Activated CD8-positive, alpha-beta T cell treated with anti-CD3 and anti-CD28 coated beads, Interleukin-2, amount 10 ng/mL, durations not matched to agents 7 days and 5 days (primary cell): ENCODE measurements around the gene CABYR. TPM values are rescaled to one million over a fixed set of nuclear protein-coding genes. Genes with fewer than 3 reads are reported as not detected.
A peak's percentile ranks its signal among the peaks of the same experiment; 100 is the strongest.

Experiments used
- ATAC-seq: fragments of 150-1000 bp; cut with Tn5 transposase; one replicate; pipeline ENCODE4 v1.10.0; 2021; ENCODE audit warnings: moderate library complexity
- CTCF ChIA-PET: fragments of 350-600 bp; sonication (Branson Sonifier 250); formaldehyde crosslinking; loops from one replicate; lab custom pipeline; 2021; ENCODE audit warnings: antibody characterized with exemption; lab: Charles Lee
- POLR2A ChIA-PET: fragments of 350-600 bp; sonication (Branson Sonifier 250); formaldehyde crosslinking; loops from one replicate; lab custom pipeline; 2021; ENCODE audit warnings: antibody characterized with exemption; lab: Charles Lee
- DNase-seq: peaks from one replicate; pipeline ENCODE4 v3.0.0-alpha.2; 2020
- H3K27ac Mint-ChIP-seq: one replicate; pipeline ENCODE4 v1.8.0; 2021; ENCODE audit warnings: mild to moderate bottlenecking, mixed read lengths
- H3K27me3 Mint-ChIP-seq: one replicate; pipeline ENCODE4 v1.8.0; 2021; ENCODE audit warnings: low read depth, mixed read lengths
- H3K36me3 Mint-ChIP-seq: one replicate; pipeline ENCODE4 v1.8.0; 2021; ENCODE audit warnings: low read depth, mixed read lengths
- H3K4me1 Mint-ChIP-seq: one replicate; pipeline ENCODE4 v1.8.0; 2021; ENCODE audit warnings: low read depth, mixed read lengths
- H3K4me3 Mint-ChIP-seq: one replicate; pipeline ENCODE4 v1.8.0; 2021; ENCODE audit warnings: mild to moderate bottlenecking, mixed read lengths
- H3K9me3 Mint-ChIP-seq: one replicate; pipeline ENCODE4 v1.8.0; 2022; ENCODE audit warnings: mixed read lengths; ENCODE audit not compliant: insufficient read depth
- total RNA-seq, 2 experiments: library from RNA; stranded (reverse); gene quantifications; one replicate each; pipeline ENCODE4 v1.2.3, GENCODE V29; 2021

CABYR gene
- total RNA-seq, 2 experiments from 2014 or later = 0.97 to 1.1 TPM

DNA sequence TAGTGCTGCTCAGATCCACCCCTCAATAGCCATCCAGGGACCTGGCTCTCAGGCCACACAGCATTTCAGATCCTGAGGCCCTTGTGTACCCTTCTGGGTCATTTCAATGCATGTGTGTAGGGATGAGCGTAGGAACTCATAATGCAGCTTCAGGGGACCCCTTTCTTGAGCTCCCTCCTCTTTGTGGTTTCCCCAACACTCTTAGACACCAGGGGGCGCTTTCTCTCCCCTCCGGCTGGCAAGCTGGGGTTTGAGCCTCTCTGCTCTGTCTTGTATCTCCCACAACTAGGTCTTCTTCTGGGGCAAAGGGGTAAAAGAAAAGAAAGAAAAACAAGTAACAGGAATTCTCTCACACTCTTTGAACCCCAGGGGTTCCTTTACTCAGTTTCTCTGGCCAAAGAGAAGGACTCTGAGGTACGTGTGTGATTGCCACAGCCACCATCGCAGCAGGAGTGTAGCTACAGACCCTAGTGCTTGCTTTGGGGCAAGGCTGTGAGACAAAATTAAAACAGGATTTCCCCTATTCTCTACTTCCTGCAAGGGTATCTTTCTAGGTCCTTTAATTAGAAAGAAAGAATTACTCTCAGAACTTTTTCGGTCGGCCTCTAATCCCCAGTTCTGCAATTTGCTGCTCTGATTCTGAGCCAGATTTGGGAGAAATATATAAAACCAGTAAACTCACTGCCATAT lies 38.0 kb downstream of the CABYR start:
- H3K27ac Mint-ChIP-seq = no peak overlapping the region
- ATAC-seq (peak; percentile 30), DNase-seq (peak; percentile 58)
- no peaks in the 10 kb centered on the region for H3K9me3 Mint-ChIP-seq
- H3K4me3 Mint-ChIP-seq = no peak overlapping the region
- peaks cover 7% of the 10 kb centered on the region for H3K27me3 Mint-ChIP-seq
- H3K4me1 Mint-ChIP-seq = no peaks in the 10 kb centered on the region
- ChIA-PET CTCF (interaction anchor here (0.6 to 3.1 kb wide), 23 partner anchors 8 to 399 kb away, joined by 3 to 34 read pairs (median 4); partner anchors contain the start of gene HRH4), POLR2A (no interaction called here)
- H3K36me3 Mint-ChIP-seq = no peaks in the 10 kb centered on the region

GRCh38 chr18:24177499-24178133 lies 38.8 kb downstream of the CABYR start:
- DNase-seq (no peak), ATAC-seq (no peak)
- H3K27ac Mint-ChIP-seq = no peak overlapping the region
- no peak overlapping the region for H3K4me3 Mint-ChIP-seq
- POLR2A ChIA-PET = no interaction called here
- CTCF ChIA-PET = interaction anchor here (1.2 to 3.1 kb wide), 7 partner anchors 11 to 317 kb away, joined by 4 to 34 read pairs (median 5); no protein-coding TSS in a partner anchor
- no peaks in the 10 kb centered on the region for H3K36me3 Mint-ChIP-seq
- no peaks in the 10 kb centered on the region for H3K9me3 Mint-ChIP-seq
- no peaks in the 10 kb centered on the region for H3K4me1 Mint-ChIP-seq
- peaks cover 7% of the 10 kb centered on the region for H3K27me3 Mint-ChIP-seq

- ATAC-seq = no peak
- Mint-ChIP-seq H3K9me3 (no peaks in the 10 kb centered on the region), H3K27me3 (peaks cover 5% of the 10 kb centered on the region), H3K36me3 (no peaks in the 10 kb centered on the region), H3K4me3 (no peak overlapping the region), H3K27ac (no peak overlapping the region), H3K4me1 (no peaks in the 10 kb centered on the region)
- DNase-seq = no peak
- ChIA-PET CTCF (no interaction called here), POLR2A (no interaction called here)
Observed at GRCh38 chr18:24180048-24180447, 41.2 kb downstream of the CABYR start.

- H3K36me3 Mint-ChIP-seq = no peaks in the 10 kb centered on the region
- H3K27me3 Mint-ChIP-seq = peaks cover under 1% of the 10 kb centered on the region
- DNase-seq = no peak
- no peaks in the 10 kb centered on the region for H3K4me1 Mint-ChIP-seq
- no peak overlapping the region for H3K4me3 Mint-ChIP-seq
- H3K27ac Mint-ChIP-seq = no peak overlapping the region
- ChIA-PET CTCF (interaction anchor here (1.1 kb wide), 1 partner anchor 307 kb away, joined by 3 read pairs; no protein-coding TSS in a partner anchor), POLR2A (no interaction called here)
- no peak for ATAC-seq
- H3K9me3 Mint-ChIP-seq = no peaks in the 10 kb centered on the region
Observed at GRCh38 chr18:24181806-24182205, 42.9 kb downstream of the CABYR start.

DNA sequence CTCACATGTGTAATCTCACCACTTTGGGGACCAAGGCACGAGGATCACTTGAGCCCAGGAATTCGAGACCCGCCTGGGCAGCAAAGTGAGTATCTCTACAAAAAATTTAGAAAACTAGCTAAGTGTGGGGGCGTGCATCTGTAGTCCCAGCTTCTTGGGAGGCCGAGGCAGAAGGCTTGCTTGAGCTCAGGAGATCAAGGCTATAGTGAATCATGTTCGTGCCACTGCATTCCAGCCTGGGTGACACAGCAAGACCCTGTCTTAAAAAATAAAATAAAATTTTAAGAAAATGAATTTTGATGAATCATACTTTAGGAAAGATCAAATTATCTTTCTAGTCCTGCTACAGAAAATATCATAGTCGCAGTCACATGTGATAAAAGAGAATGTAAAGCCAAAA lies 46.9 kb downstream of the CABYR start:
- H3K27ac Mint-ChIP-seq = no peak overlapping the region
- ATAC-seq = no peak
- CTCF ChIA-PET = no interaction called here

DNA sequence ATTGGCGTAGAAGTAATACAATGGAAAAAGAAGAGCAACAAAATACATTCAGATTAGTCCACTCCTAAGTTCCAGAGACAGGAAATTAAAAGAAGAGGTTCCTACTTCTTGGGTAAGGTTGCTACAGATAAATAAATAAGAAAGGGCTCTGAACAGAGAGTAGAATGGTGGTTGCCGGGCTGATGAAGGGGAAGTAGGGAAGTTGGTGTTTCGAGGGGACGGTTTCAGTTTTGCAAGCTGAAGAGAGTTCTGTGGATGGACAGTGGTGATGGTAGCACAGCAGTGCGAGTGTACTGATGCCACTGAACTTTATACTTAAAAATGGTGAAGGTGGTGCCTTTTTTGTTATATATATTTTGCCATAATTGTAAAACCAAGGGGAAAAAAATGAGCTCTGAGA lies 48.2 kb downstream of the CABYR start:
- ChIA-PET CTCF (no interaction called here), POLR2A (no interaction called here)
- Mint-ChIP-seq H3K4me3 (no peak overlapping the region), H3K36me3 (no peaks in the 10 kb centered on the region), H3K27me3 (peaks cover 19% of the 10 kb centered on the region), H3K27ac (no peak overlapping the region), H3K9me3 (no peaks in the 10 kb centered on the region), H3K4me1 (no peaks in the 10 kb centered on the region)
- DNase-seq = no peak
- ATAC-seq = no peak

More for the DNA sequence above, 46.9 kb downstream of the CABYR start:
- POLR2A ChIA-PET = no interaction called here
- Mint-ChIP-seq H3K4me3 (no peak overlapping the region), H3K27me3 (peaks cover 15% of the 10 kb centered on the region), H3K36me3 (no peaks in the 10 kb centered on the region), H3K4me1 (no peaks in the 10 kb centered on the region), H3K9me3 (no peaks in the 10 kb centered on the region)
- no peak for DNase-seq

DNA sequence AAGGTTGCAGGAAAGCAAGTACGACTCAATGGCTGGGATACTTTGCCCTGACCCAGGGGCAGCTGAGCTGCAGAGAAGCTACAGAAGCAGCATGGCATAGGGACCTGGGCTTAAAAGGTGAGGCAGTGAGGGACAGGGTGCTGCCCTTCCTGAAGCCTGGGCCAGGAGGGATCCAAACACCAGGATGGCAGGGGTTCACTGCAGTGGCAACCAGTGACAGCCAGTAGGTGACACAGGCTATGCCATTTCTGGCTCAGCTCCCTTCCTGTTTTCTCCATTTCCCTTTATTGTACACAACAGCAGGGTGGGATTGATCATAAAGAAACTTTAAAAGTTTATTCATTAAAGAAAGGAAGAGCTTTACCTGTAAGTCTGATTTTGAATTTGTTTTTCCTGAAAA lies 48.8 kb downstream of the CABYR start:
- no peaks in the 10 kb centered on the region for H3K4me1 Mint-ChIP-seq
- no peak overlapping the region for H3K4me3 Mint-ChIP-seq
- H3K27me3 Mint-ChIP-seq = peaks cover 23% of the 10 kb centered on the region
- no peak overlapping the region for H3K27ac Mint-ChIP-seq
- ATAC-seq (no peak), DNase-seq (no peak)
- H3K36me3 Mint-ChIP-seq = no peaks in the 10 kb centered on the region
- ChIA-PET POLR2A (no interaction called here), CTCF (interaction anchor here (1.6 kb wide), 1 partner anchor 11 kb away, joined by 9 read pairs; no protein-coding TSS in a partner anchor)
- no peaks in the 10 kb centered on the region for H3K9me3 Mint-ChIP-seq

DNA sequence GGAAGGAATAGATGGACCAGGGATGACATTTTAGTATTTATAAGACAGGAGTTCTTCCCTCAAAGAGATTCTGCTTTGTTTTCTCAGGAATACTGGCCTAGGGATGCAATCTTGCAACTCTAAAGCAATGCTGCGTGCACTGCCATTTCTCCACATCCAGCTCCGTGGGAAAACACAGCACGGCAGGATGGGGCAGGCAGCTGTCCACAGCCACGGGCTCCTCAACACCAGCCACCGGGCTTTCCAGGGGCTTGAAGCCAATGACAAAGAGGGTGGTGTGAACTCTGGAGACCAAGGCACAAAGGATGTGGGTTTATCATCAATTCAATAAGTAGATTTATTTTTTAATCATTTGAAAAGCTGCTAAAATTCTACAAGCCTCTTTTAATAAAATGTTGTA lies 49.3 kb downstream of the CABYR start:
- DNase-seq (no peak), ATAC-seq (no peak)
- POLR2A ChIA-PET = no interaction called here
- no peak overlapping the region for H3K27ac Mint-ChIP-seq
- no peaks in the 10 kb centered on the region for H3K36me3 Mint-ChIP-seq
- H3K9me3 Mint-ChIP-seq = no peaks in the 10 kb centered on the region
- H3K4me1 Mint-ChIP-seq = no peaks in the 10 kb centered on the region
- no peak overlapping the region for H3K4me3 Mint-ChIP-seq
- CTCF ChIA-PET = interaction anchor here (1.6 kb wide), 1 partner anchor 11 kb away, joined by 9 read pairs; no protein-coding TSS in a partner anchor
- H3K27me3 Mint-ChIP-seq = peaks cover 26% of the 10 kb centered on the region

- H3K36me3 Mint-ChIP-seq = no peaks in the 10 kb centered on the region
- ATAC-seq (no peak), DNase-seq (no peak)
- ChIA-PET POLR2A (no interaction called here), CTCF (interaction anchor here (1.6 kb wide), 1 partner anchor 12 kb away, joined by 9 read pairs; no protein-coding TSS in a partner anchor)
- peaks cover 28% of the 10 kb centered on the region for H3K27me3 Mint-ChIP-seq
- no peaks in the 10 kb centered on the region for H3K4me1 Mint-ChIP-seq
- H3K4me3 Mint-ChIP-seq = no peak overlapping the region
- no peak overlapping the region for H3K27ac Mint-ChIP-seq
- H3K9me3 Mint-ChIP-seq = no peaks in the 10 kb centered on the region
Observed at GRCh38 chr18:24189007-24189528, 50.2 kb downstream of the CABYR start.

GRCh38 chr18:24189664-24190346 lies 50.9 kb downstream of the CABYR start:
- DNase-seq (no peak), ATAC-seq (no peak)
- Mint-ChIP-seq H3K27ac (no peak overlapping the region), H3K4me3 (no peak overlapping the region), H3K9me3 (no peaks in the 10 kb centered on the region), H3K4me1 (no peaks in the 10 kb centered on the region), H3K36me3 (no peaks in the 10 kb centered on the region), H3K27me3 (peaks cover 28% of the 10 kb centered on the region)
- CTCF ChIA-PET = interaction anchor here (1.1 to 2.9 kb wide), 2 partner anchors 11 to 13 kb away, joined by 3 to 16 read pairs; no protein-coding TSS in a partner anchor
- POLR2A ChIA-PET = no interaction called here

GRCh38 chr18:24190590-24190989 lies 51.7 kb downstream of the CABYR start:
- CTCF ChIA-PET = interaction anchor here (1.1 to 2.9 kb wide), 3 partner anchors 11 to 14 kb away, joined by 3 to 16 read pairs (median 4); no protein-coding TSS in a partner anchor
- no peak for ATAC-seq
- Mint-ChIP-seq H3K4me1 (no peaks in the 10 kb centered on the region), H3K27ac (no peak overlapping the region), H3K4me3 (no peak overlapping the region), H3K9me3 (no peaks in the 10 kb centered on the region), H3K27me3 (peaks cover 28% of the 10 kb centered on the region), H3K36me3 (no peaks in the 10 kb centered on the region)
- DNase-seq = no peak
- POLR2A ChIA-PET = no interaction called here
